ENCODE measurements around the gene HACD2.

- TF ChIP-seq YY1 (IDR thresholded peaks at IDR 0.05; ENCODE audit: low read depth) (no peak), FOXM1 (IDR thresholded peaks at IDR 0.05; ENCODE audit: borderline replicate concordance, low read depth) (no peak), NFIC (IDR thresholded peaks at IDR 0.05) (no peak), EGR1 (IDR thresholded peaks at IDR 0.05) (no peak), ZBTB7A (IDR thresholded peaks at IDR 0.05; ENCODE audit: low read depth) (no peak), TCF12 (IDR thresholded peaks at IDR 0.05; ENCODE audit: low read depth) (no peak), RAD21 (IDR thresholded peaks at IDR 0.05; ENCODE audit: low read depth) (no peak), TAF1 (IDR thresholded peaks at IDR 0.05; ENCODE audit: low read depth) (no peak), CEBPB (IDR thresholded peaks at IDR 0.05) (no peak)
These were observed 56.7 kb downstream of the HACD2 start for GRCh38 chr3:123528130-123528529.

Measured in Ishikawa (cell line).